C1 segment of cervical spinal cord (tissue), 14 donors: ENCODE results near the gene RASGRP4.

Experiments
- DNase-seq, 14 donors: peaks; one replicate each; lab custom pipeline; 2025; lab: John Stamatoyannopoulos, UW

Gene RASGRP4

DNA sequence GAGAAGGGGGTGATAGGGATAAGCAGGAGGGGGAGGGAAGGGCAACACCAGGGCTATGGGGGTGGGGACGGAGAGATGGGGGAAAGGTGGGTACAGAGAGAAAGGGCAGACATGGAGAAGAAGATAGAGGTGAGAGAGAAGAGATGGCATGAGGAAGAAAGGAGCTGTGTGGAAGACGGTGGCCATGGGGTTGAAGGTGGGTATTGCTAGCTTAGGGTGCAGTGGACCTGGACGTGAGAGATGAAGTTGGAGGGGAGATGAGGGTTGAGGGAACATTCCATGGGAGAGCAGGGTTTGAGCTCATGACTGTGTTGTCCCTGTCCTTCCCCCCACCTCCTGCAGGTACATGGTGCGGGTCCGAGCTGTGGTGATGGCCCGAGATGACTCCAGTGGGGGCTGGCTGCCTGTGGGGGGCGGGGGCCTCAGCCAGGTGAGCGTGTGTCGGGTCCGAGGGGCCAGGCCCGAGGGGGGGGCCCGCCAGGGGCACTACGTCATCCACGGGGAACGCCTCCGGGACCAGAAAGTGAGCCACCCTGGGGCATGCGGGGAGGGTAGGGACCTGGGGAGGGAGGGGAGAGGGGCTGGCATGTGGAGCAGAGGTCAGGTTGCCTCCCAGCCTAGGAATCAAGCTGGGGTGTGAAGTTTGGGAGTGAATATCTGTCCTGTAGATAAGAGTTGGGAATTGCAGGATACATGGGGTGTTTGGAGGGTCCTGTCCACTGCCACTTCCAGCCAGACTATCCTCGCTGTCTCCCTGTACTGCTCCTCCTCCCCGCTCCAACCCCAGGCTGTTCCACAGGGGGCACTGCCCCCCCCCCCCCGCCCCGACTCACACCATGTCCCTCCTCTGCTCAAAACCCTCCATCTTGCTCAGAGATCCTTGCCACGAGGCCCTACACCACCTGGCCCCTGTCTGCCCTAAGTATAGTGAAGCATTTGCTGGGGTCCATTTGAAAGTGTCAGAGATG is 35.8 kb downstream of the RASGRP4 start:
- no peak for DNase-seq

DNA sequence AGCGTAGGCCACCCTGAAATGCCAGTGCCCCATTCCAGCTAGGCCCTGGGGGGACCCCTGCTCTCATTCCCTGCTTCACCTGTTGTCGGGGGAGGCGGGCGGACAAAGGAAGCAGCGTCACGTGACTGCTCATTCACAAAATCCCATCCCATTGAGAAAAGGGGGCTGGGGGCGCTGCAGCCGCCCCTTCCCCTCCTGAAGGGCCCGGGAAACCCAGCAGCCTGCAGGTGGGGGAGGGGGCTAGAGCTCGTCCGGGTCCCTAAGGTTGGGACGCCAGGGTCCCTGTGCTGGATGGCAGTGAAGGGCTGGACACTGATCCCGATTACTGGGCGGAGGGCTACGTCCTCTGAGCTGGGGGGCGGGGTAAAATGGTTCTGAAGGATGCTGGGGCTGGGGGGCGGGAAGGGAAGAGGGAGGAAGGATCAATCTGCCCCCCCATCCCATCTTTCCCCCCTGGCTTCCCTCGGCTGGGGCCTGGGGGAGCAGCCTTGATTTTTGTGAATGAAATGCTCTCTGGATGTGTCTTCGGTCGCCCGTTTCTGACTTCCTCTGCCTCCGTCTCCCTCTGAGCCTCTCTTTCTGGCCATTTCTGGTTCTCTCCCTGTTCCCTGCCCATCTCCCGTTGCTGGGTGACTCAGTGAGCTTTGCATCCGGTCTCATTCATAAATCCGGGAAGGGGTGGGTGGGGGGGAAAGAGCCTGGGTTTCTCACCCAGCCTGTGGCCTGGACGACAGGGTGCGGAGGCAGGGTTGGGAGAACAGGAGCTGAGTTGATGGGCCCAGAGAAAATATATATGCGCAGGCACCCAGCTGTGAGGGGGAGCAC is 36.7 kb downstream of the RASGRP4 start:
- peak in 4 of 14 donors; percentile 18 to 70 (median 46) for DNase-seq

DNA sequence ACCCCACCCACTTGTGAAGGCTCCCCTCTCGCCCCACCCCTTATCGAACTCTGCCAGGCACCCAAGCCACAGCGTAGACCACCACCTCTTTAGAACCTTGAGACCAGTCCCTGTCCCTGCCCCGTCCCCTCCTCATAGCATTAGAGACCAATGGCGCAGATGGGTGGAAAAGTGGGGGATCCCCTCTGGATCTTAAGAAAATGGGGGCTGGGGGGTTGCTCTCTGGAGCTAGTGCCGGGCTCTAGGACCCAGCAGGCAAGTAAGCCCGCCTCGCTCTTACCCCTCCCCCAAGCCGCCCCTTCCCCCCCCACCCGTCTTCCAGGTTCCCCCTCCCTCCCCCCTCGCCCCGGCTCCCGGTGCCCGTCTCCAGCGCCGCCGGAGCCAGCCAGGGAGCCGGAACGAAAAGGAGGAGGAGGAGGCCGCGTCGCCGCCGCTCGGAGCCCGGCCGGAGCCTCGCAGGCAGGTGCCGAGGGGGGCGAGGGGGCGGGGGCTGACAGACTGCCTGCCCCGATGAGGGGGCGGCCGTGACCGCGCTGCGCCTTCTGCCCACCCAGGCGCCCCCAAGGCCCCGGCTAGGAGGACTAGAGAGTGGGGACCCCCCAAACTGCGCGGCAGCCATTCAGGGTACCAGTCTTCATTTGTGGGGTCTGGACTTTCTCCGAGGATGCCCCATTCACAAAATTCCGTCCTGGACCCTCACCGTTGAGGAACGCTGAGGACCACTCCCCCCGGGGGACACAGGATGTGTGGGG is 37.5 kb downstream of the RASGRP4 start, which contains the start of gene SPRED3:
TSS of gene SPRED3 (plus strand) at position 349 of the 752 bp plus-strand sequence. CDS start 1,606 bp downstream, outside the sequence.
- peak in 7 of 14 donors; percentile 20 to 68 (median 63) for DNase-seq

DNA sequence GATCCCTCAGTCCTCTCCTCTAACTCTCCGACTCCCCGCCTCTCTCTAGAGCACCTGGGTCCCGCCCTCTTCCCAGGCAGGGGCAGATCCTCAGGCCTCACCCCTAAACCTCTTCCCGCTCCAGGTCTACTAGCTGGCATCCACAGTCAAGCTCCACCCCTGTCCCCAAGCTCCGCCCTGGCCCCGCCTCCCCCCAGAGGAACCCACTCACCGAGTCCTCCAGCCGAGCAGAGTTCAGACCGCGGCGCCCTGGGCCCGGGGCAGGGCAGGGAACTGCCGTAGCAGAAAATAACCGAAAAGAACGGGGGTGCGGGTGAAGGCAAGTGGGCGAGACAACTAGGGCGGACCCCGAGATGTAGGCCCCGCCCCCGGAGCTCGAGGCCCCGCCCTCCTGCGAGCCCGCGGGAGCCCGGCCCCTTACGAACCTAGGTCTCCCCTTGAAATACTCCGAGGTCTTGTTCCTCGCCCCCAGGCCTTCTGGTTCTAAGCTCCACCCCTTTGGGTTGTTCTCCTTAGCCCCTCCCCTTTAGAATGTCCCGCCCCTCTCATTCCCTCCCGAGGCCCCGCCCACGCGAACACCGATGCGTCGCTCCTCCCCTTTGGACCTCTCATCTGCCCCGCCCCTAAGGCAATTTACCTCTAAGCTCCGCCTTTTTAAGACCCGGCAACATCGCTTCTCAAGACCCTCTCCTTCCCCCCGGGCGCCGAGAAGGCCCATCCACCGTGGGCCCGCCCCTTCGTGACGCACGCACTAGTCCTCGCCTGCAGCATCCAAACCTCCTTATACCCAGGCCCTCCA is 38.3 kb downstream of the RASGRP4 start, which contains the start of gene GGN:
TSS of gene GGN (minus strand) at position 485 of the 799 bp plus-strand sequence. CDS start 773 bp downstream, outside the sequence.
- DNase-seq: peak in 12 of 14 donors; percentile 24 to 79 (median 55)

DNA sequence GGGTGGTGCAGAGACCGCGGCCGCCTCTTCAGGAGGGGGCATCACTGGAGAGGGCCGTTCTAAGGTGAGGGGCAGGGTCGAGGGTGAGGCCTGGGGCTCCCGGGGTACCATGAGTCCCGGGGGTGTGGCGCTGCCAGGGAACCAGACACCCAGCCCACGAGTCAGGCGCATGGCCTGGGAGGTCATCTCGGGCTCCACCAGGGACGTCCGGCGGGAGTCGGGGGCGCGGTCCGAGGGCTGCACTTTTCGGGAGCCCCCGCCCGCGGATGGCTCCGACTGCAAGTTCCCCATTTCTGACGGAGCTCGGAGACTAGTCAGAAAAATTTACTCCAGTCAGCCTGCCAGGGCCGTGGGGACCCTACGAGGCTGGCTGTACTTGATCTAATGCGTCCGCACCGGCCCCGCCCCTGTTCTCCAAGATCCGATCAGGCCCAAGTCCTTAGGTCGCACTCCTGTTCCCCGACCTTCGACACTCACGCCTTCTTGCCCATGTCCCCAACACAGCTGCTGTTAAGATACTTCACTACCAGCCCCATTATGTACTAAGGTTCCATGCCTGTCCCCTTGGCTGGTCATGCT is 39.0 kb downstream of the RASGRP4 start:
- DNase-seq: no peak

DNA sequence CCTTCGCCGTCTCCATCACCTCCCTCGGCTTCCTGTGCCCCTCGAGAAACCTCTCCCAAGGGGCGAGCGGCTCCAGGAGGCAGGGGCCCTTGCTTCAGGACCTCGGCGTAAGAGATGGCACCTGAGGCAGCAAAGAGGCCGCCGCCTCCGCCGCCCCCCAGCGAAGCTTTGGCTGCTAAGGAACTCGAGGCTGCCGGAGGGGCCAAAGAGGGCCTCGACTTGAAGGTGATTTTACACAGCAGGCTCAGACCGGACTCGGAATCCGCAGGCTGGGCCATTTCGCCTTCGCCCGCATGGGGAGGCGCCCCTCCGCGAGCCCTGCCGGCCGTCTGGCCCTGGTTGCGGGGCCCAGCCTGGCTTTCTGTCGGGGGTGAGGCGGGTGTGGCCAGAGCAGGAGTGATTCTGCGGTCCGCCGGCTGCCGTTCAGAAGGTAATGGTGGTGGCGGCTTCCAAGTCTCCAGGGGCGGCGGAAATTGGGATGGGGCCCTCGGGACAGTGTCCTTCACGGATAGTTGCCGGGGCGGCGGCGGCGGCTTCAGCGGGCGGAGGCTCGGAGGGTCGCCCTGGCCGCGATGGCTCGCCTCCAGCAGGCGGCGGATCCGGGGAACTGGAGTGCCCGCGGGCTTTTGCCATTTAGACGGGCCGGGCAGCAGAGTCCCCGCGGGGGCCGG is 39.6 kb downstream of the RASGRP4 start:
- no peak for DNase-seq

DNA sequence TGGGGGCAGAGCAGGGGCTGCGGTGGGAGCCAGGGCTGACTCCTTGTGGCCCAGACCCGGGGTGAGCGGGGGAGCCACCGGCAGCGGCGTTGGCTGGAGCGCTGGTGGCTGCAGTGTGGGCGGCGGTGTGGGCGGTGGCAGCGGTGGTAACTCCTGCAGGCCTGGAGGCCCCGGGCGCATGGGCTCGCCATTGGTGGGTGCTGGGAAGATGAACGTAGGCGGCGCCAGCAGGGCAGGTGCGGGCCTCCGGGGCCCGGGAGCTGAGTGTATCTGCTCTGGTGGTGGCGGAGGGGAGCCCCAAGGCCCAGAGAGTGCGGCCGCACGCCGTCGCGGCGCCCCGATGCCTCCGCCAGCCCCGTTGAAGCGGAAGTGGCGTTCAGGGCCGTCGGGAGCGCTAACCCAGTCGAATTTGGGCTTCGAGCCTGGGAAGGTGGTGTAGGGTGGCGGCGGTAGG is 40.2 kb downstream of the RASGRP4 start:
- DNase-seq: no peak

DNA sequence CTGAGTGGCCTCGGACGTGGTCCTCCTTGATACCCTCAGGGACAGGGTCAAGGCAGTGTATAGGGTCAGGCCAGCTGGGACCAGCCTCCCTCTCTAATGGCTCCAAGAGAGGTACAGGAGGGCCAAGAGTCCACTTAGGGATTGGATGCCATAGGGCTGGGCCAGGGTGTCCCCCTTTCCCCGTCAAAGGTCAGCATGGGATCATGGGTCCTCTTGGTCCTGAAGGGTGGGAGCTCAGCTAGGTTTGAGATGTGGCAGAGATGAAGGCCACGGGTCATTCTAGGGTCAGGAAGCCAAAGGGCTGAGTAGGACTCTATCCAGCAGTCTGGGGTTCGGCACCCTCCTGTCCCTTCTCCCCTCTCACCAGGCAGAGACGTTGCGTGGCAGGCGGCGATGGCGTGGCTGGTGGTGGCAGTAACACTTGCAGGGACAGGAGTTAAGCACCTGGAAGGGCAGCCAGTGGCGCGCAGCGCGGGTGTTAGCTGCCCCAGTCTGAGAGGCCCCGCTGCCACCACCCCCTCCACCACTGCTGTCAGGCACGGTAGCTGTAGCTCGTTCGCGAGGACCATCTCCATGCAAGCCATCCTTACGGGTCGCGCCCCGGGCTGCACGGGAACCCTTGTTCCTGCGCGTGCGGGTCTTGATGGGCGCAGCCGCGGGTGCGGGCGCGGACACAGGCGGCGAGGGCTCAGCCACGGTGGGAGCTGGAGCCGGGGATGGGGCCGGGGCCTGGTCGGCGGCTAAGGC is 40.8 kb downstream of the RASGRP4 start:
- no peak for DNase-seq

DNA sequence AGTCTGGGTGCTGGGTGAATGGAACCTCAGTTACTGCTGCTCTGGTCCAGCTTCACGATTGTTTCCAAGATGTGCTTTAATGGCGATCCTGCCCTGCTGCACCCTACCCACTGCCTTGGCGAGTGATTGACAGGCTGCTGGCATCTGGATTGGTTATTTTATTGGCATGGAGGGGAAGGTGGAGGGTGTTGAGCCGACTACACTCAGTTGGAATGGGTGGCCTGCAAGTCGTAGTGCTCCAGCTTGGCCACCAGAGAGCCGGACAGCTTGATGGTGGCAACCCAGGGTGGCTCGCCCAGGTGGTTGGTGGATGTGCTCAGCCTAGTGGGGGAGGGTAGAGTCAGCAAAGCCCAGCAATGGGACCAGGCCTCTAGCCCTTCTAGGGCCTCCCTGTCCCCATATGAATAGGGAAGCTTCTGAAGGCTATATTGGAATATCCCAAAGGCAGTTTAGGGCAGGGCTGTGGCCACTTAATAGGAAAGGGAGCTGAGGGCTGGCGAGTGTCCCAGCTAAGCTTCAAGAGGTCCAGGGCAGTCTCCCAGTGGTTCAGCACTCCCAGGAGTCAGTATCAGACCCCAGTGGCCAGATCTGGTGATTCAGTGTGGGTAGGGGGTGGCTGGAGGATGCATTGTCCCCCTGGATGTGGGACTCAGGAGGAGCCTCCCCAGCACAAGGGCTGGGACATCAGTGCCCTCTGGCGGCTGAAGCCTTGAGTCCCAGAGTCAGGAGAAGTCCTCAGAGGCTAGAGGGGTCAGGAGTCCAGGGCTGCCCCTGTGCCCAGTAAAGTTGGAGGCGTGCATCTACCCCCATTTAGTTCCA is 41.6 kb downstream of the RASGRP4 start:
- DNase-seq: no peak

DNA sequence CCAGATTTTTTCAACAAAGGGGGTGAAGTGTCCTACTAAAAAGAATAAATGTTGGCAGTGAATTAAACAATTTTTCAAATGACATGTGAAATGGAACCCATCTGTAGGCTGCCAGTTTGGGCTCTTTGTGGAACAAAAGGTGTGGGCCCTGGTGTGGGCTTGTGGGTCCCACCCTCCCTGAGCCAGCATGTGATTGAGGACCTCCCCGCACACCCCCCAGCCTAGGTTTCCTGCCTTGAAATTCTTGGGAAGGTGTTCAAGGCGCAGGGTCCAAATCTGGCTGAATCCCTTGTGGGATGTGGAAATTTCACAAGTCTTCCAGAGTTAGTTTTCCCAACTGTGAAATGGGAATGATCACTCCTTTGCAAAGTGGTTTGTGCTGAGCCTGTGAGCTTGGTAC is 42.3 kb downstream of the RASGRP4 start:
- DNase-seq: no peak

DNA sequence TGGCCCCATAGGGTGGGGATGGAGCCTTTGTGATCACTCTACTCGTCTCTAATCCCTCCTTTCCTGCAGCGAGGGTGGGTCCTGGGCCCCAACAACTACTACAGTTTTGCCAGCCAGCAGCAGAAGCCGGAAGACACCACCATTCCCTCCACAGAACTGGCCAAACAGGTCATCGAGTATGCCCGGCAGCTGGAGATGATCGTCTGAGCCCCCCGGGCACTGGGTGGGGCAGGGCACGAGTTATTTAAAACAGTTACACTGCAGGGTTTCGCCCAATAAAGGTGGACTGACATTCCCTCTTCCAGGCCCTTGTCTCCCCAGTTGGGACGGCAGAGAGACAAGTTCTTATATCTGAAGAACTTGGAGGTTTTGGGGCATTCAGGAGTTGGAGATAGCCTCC is 42.8 kb downstream of the RASGRP4 start:
- no peak for DNase-seq

DNA sequence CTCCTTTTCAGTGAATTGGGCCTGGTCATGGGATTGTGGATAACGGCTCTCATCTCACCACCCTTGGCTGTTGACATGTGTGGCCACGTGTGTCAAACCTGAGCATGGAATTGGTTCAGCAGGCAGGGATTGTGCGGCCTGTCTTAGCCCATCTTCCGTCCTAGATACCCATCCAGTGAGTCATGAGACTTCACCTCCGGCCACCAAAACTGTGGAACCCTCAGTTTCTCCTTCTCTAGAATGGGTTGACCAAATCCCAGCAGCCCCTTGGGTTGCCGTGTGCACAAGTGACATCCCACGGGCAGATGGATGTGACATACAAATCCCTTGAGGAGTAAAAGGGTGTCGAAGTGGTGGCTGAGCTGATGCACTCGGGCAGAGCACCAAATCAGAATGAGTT is 44.9 kb downstream of the RASGRP4 start:
- no peak for DNase-seq

DNA sequence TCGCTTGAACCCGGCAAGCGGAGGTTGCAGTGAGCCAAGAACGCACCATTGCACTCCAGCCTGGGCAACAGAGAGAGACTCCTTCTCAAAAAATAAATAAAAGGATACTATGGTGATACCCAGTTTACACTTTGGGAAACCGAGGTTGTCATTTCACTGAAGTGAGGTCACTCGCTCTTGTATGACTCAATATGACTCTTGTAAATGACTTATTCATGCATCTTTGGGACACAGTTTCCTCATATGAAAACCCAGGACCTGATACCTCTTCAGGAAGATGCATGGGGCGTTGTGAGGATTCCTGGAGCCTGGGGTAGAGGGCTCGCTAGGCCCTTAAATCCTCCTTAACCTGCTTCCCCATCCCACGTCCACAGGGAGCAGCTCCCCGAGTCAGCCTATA is 47.2 kb downstream of the RASGRP4 start:
- DNase-seq: no peak

DNA sequence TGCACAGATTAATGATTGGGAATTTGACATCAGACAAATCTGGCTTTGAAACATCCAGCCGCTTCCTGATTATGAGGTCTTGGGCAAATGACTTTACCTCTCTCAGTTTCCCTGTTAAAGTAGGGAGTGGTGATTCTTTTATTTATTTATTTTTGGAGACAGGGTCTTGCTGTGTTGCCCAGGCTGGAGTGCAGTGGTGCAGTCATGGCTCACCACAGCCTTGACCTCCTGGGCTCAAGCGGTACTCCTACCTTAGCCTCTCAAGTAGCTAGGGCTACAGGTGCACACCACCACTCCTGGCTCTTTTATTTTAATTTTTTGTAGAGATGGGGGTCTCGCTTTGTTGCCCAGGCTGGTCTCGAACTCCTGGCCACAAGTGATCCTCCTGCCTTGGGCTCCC is 49.0 kb downstream of the RASGRP4 start:
- DNase-seq: no peak

DNA sequence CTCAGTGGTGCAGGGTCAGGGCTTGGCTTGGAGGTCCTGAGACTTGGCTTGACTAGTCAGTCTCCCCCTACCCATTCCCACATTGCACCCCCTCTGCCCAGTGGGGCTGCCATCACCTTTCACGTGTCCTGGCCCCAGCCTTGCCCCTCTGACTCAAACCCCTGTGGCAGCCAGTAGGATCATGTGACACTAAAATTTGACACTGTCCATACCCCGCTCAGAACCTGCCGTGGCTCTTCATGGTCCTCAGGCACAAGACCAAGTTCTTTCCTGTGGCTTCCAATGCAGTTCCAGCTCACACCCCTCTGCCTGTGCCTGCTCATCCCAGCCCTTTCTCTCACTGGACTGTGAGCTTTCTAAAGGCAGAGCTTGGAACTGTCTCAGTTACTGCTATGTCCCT is 49.4 kb downstream of the RASGRP4 start:
- DNase-seq: no peak

DNA sequence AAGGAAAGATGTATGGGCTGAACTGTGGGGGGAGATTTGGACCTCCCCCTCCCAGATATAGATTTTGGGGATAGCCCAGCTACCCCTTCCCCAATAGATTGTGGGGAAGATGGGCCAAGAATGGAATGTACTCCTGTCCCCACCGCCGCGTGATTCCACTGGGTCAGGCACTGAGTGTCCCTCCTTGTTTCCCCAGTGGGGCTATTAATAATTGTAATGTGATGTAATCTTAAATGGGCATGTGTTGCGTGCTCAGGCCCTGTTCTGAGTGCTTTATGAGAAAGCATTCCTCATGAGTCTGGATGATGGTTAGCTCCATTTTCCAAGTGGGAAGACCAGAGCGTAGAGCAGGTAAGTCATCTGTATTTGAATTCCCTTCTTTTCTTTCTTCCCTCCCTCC is 50.3 kb downstream of the RASGRP4 start:
- DNase-seq: no peak

DNA sequence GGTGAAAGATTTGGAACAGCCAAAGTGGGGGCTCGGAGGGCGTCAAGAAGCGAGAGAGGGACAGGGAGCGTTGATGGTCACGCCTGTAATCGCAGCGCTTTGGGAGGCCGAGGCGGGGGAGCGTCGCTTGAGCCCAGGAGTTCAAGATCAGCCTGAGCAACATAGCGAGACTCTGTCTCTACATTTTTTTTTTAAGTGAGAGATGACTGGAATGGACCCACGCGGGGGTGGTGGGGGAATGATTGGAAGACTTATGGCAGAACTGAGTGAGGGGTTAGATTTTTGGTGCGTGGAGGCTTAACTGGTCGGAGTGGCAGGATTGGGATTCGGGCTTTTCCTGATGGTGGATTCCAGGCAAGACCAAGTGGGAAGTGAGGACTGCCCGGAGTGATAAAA is 50.9 kb downstream of the RASGRP4 start:
- no peak for DNase-seq
